Frontal cortex (tissue), 4 donors: Measurements from ENCODE around the gene MOB3A. TPM values are rescaled to one million over a fixed set of nuclear protein-coding genes. Genes with fewer than 3 reads are reported as not detected.

Experiments
- DNase-seq, 2 donors: peaks; one replicate each; pipeline ENCODE4 v3.0.0; 2012; ENCODE audit warnings: low spot score in 2 of 2
- FAIRE-seq: peaks from 2 replicates; lab custom pipeline; 2012; peaks lifted over from hg19 to GRCh38; lab: Jason Lieb, UNC
- total RNA-seq: library from RNA; depleted of rRNA; stranded (reverse); fragments of >200 nt; gene quantifications from one replicate; pipeline ENCODE4 v1.2.3, GENCODE V29; 2014
- donor health status: control.
- donor health status: control.
- donor health status: control.

Gene MOB3A
- total RNA-seq, 1 donor from 2014 or later: 9.4 TPM

- DNase-seq: no peak
- no peak for FAIRE-seq
These were observed 30.9 kb upstream of the MOB3A start for GRCh38 chr19:2126879-2127518.

DNA sequence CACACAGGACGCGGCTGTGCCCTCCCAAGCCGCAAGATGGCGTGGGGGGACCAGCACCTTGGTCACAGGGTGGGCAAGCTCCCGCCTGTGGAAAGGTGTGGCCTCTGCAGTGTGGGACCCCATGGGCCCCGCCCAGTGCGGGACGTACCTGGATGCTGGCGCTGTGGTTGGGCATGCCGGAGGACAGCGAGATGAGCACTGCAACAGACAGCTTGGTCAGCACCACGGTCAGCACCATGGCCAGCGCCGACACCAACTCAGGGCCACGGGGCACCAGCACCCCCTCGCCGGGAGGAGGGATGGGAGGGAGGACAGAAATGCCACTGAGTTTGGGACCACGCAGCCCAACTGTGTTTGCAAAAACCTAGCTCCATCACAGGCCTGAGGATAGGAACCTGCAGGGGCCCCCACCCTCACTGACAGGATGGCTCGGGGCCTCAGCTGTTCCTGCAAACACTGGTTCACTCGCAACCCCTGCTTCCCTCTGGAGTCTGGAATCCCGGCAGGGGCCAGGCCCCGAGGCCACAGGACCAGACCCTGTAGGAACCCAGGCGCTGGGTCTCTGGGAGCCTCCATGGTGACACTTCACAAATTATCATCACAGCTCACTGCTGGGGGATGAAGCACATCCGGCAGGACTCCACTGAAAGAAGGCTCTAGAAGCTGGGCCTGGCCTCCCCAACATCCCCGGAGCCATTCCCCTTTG lies 27.7 kb upstream of the MOB3A start:
- DNase-seq: no peak
- no peak for FAIRE-seq

DNA sequence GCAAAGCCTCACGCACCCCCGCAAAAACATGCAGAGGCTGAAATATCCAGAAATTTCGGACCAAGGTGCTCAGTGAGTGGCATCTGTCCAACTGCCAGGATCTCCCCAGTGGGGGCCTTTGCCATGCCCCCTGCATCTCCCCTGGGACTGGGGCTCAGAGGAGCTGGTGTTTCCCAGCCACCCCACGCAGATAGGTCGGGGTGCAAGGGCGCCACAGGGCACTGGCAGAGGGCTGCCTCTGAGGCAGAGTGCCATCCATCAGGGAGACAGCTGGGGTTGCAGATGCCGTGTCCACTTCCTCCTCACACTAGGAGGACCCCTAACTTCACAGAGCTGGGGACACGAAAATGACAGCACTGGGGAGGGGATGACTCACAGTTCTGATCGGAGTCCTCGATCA lies 26.9 kb upstream of the MOB3A start:
- FAIRE-seq (no peak), DNase-seq (no peak)

DNA sequence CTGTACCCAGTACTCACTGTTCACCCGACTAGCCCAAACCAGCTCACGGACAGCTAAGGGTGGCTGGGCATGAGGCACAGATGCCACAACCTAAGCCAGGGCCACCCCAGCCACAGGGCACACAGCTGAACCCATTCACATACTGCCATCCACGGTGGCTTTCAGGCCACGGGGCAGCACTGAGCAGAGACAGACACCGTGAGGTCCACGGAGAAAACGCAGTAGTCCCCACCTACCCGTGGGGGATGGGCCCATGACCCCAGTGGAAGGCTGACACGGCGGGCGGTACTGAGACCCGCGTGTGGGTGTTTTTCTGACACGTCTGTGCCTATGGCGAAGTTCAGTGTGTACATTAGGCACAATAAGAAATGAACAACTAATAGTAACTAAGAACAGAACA lies 26.1 kb upstream of the MOB3A start:
- FAIRE-seq (no peak), DNase-seq (no peak)

GRCh38 chr19:2121416-2122051 lies 25.4 kb upstream of the MOB3A start:
- FAIRE-seq: no peak
- DNase-seq: no peak

GRCh38 chr19:2120821-2121220 lies 24.7 kb upstream of the MOB3A start:
- FAIRE-seq: no peak

DNA sequence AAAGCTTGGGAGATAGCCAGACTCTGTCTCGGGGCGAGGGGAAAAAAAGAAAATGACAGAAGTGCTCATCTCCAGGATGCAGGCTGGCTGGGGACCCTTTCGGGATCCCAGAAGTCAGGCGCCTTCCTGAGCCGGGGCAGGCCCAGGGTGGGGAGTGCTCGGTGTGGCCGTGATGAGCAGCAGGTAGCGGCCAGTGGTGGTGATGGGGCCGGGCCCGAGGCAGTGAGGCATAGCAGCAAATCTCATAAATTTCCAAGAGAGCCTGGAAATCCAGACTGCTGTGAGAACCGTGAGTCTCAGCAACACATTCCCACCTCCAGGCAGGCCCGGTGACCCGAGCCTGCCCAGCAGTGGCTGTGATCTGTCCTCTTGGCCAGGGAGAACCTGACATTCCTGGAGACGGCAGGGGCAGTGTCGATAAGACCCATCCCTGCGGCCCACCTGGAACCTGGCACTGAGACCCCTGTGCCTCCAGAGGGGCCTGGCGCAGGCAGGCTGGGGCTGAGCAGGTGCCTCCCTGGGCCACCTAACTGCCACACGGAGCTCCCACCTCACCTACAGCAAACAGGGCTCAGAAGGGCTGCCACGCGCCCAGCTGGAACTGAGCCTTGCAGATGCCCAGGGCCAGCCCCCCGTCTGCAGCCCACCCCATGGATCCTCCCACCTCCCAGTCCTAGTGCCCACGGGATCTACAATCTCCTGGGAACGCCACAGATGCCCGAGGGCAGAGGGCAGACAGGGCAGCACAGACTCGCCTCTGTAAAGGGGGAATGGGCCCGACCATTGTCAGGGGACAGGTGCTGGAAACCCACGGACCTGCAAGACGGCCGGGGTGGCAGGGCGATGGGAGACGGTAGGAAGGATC lies 24.0 kb upstream of the MOB3A start:
- no peak for DNase-seq
- FAIRE-seq: no peak

More at GRCh38 chr19:2120821-2121220, 24.7 kb upstream of the MOB3A start:
- no peak for DNase-seq

GRCh38 chr19:2118438-2118837 lies 22.3 kb upstream of the MOB3A start:
- FAIRE-seq (no peak), DNase-seq (no peak)

DNA sequence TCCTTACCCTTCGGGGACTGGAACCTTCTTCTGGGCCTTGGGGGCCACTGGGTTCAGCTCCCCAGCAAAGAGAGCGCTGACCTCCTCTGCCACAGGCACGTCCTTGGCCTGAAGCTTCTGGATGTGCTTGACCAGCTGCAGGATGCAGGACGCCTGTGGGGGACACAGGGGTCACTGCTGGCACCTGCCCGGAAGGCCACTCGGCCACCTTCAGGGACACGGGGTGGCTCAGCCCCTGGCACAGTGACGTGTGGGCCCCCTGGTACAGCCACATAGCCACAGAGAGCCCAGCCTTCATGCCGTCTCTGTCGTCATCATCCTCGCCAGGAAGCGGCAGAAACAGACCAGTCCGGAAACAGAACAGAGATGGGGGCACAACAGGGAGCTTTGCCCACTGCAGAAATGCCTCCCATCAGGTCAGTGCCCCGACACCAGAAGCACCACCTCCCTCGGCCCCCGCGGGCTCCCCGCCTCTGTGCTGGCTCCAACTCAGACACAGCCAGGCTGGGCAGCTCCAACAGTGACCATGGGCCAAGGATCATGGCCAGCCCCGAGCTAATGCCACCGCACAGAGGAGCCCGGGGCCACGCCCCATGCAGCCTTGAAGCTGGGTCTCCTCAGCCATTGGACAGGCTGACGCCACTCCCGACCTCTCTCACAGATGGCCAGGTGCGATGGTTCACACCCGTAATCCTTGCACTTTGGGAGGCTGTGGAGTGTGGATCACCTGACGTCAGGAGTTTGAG lies 21.3 kb upstream of the MOB3A start:
- FAIRE-seq (no peak), DNase-seq (no peak)

DNA sequence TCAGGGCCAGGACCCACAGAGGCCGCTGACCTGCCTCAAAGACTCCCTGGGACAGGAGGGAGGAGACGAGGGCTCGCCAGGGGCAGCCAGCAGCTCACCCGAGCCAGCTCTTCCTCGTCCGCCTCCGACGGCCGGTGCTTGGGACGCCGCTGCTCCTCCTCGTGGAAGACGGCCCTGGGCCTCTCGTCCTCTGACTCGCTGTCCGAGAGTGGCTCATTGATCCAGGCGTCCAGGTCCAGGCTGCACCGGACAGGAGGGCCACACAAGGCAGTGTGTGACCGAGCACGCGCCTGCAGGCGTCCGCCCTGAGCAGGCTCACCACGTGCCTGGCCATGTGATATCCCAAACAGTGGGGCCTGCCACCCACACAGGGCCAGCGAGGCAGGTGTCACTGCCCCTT lies 20.4 kb upstream of the MOB3A start:
- no peak for DNase-seq
- no peak for FAIRE-seq

DNA sequence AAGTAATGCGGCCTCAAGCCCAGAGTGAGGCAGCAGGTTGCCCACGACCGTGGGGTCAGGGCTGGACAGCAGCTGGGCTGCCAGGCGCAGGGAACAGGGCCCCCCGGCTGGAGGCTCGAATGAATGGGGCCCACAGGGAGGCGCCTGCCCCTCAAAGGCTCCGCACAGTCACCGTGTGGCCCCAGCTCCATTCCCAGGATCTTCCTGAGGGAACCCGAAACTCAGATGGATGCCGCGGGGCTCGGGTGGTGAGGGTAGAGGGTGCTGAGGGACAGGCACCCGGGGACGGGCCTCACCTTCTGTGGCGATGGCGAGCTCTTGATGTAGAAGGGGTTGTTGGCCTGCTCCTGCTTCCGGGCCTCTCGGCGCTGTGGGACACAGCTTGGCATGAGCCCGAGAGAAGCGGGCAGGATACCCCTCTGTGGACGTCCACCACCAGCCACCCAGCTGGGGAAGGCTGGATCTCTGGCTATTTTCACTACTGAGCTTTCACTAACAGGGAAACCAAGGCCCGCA lies 19.8 kb upstream of the MOB3A start:
- DNase-seq (no peak), FAIRE-seq (no peak)

DNA sequence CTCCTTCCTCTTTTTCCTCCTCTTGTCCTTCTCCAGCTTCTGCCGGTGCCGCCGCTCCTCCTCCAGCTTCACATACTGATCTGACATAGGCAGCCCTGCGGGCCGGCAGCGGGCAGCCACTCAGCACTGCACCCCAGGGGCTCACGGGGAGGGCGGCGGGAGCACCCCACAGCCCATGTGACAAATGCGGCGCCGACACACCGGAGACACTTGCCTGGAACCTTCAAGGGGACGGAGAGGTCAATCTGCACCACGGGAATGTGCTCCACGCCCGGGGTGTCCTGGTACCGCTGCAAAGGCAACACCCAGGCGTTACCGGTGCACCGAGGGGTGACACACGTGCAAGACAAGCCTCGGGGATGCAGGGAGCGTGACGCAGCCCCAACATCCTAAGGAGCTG lies 19.2 kb upstream of the MOB3A start:
- DNase-seq (no peak), FAIRE-seq (no peak)

GRCh38 chr19:2114821-2115220 lies 18.7 kb upstream of the MOB3A start:
- DNase-seq (no peak), FAIRE-seq (no peak)

DNA sequence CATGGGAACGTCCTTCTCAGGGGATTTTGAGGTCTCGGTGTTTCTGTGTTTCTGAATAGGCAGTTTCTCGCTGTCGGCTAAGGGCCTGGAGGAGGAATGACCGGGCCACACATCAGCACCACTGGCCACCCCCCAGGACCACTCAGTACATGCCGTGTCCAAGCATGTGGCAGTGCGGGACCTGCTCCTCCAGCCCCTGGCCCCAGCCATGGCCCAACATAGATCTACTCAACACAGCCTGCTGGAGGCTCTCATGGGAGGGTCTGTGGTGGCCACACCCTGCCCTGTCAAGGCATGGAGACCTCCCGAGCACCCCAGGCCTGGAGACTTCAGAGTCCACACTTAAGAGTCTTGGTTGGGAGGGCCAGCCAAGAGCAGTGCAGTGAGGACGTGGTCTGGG lies 18.1 kb upstream of the MOB3A start:
- DNase-seq: no peak
- FAIRE-seq: no peak

DNA sequence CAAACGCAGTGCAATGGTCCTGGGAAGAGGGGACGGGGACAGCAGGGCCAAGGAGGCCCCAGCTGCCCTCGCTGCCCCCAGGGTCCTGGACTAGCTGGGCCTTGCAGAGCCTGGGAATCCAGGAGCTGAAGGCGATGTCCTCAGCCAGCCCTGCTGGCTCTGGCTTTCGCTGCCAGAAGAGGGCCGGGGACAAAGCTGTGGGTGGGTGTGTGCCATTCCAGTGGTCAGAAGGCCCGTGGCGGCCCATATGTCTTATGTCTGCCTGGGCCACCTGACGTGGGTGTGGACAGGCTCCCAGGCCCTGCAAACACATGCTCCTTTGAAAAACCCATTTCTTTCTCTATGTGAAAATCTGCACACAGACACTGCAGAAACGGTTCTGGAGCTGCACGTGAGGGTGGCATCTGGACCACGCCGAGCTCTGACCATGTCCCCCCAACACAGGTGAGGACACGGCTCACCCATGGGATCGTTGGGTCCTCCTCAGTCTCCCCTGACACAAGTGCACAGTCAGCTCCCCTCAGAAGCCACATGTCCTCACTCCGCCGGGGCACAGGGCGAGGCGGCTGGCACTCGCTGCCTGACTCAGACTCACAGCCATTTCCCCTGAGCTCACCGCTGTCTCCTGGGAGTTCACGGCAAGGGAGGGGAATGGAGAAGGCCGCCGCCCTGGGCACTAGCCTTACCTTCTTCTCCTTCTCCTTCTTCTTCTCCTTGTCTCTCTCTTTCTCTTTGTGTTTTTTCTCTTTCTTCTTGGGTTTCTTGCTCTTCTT lies 17.5 kb upstream of the MOB3A start:
- DNase-seq (no peak), FAIRE-seq (no peak)

- no peak for FAIRE-seq
These were observed 16.6 kb upstream of the MOB3A start for GRCh38 chr19:2112516-2113320.

GRCh38 chr19:2111886-2112285 lies 15.8 kb upstream of the MOB3A start:
- FAIRE-seq (no peak), DNase-seq (no peak)

More at GRCh38 chr19:2112516-2113320, 16.6 kb upstream of the MOB3A start:
- no peak for DNase-seq

DNA sequence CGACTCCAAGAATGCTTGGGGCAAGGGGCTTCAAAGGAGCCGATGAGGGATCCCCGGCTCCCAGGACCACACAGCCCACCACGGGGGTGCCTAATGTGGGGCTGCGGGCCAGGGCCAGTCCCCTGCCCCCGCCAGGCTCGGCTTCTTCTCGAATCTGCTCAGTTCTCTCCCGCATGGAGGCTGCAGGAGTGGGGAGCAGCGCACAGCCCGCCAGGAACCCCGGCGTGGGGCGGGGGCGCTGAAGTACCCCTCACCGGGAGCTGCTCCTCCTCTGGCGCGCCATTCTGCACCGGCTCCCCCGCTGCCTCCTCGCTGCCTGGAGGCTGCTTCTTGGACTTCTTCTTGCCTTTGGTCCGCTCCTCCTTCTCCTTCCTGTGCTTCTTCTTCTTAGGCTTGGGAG lies 15.3 kb upstream of the MOB3A start:
- FAIRE-seq (no peak), DNase-seq (no peak)
